HFFc6 (cell line): ENCODE measurements around the gene LRIG2. TPM values are rescaled to one million over a fixed set of nuclear protein-coding genes. Genes with fewer than 3 reads are reported as not detected.

Source experiments
- DNase-seq: peaks from one replicate; pipeline ENCODE4 v3.0.0-alpha.2; 2018
- H3K27ac Mint-ChIP-seq: 2 replicates; pipeline ENCODE4 v1.8.0; 2020; ENCODE audit warnings: mild to moderate bottlenecking, mixed read lengths
- H3K27me3 Mint-ChIP-seq: 2 replicates; pipeline ENCODE4 v1.8.0; 2021; ENCODE audit warnings: mild to moderate bottlenecking, moderate library complexity, mixed read lengths; ENCODE audit not compliant: insufficient read depth
- H3K36me3 Mint-ChIP-seq: 2 replicates; pipeline ENCODE4 v1.8.0; 2021; ENCODE audit warnings: low read depth, mixed read lengths
- H3K4me1 Mint-ChIP-seq: 2 replicates; pipeline ENCODE4 v1.8.0; 2020; ENCODE audit warnings: low read depth, mixed read lengths
- H3K4me3 Mint-ChIP-seq: 2 replicates; pipeline ENCODE4 v1.8.0; 2020; ENCODE audit warnings: mild to moderate bottlenecking, moderate library complexity, mixed read lengths
- H3K9me3 Mint-ChIP-seq: 2 replicates; pipeline ENCODE4 v1.8.0; 2020; ENCODE audit warnings: mild to moderate bottlenecking, mixed read lengths
- total RNA-seq, 6 experiments: library from RNA; stranded (reverse); fragmentation: NEBNext Ultra II Directional; extraction: Animal tissue kit (Norgen Biotek cat#: 25700); gene quantifications; 2 replicates in 1 of 6; 3 replicates in 5 of 6; pipeline ENCODE4 v1.2.3, GENCODE V29; 2021
- TF ChIP-seq, protein P1 (sequence below): fragments of 200-600 bp; sonication (generic); IDR thresholded peaks from 2 replicates; pipeline ENCODE4 v1.5.0; 2021; ENCODE audit warnings: antibody characterized with exemption, mild to moderate bottlenecking

The LRIG2 gene
- total RNA-seq, 6 experiments from 2014 or later = 5.6 to 8.5 (median 7.4) TPM

DNA sequence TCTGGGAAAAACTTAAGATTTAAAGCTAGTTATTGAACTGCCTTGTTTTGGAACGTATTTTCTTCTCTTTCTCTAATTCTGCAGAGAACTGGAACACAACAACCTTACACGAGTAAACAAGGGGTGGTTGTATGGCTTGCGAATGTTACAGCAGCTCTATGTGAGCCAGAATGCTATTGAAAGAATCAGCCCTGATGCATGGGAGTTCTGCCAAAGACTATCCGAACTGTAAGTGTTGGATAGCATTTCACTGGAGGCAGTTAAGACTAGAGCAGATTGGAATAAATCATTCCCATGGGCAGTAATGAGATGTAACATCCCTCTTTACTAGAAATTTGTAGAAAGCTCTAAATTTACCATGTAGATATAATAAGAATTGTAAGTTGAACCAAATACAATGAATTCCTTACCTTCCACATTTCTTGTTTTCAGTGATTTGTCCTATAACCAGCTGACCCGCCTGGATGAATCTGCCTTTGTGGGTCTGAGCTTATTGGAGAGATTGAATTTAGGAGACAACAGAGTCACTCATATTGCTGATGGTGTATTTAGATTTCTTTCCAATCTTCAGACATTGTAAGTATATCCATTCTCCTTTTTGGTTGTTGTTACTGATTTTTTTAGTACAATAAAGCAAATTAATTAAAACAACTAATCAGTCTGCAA lies 22.9 kb downstream of the LRIG2 start:
- Mint-ChIP-seq H3K36me3 (peaks cover 12% of the 10 kb centered on the region), H3K27ac (no peak overlapping the region), H3K27me3 (no peaks in the 10 kb centered on the region)

DNA sequence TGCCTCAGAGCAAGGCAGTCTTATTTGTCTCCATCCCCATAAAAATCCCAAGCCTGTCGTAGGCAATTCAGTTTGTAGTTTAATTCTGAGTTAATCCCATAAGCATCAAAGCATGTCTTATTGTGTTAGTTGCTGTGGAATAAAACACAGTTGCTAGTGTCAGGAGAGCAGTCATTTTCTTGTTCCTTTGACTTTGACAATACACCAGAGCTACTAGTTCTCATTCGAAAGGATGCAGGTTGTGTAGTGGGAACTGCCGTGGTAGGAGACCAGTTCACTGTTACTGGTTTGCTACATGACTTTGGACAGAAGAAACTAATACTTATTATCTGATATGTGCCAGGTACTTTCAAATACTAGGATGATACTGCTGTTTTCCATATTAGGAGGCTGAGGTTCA lies 23.5 kb downstream of the LRIG2 start:
- no peaks in the 10 kb centered on the region for H3K9me3 Mint-ChIP-seq
- peaks cover 23% of the 10 kb centered on the region for H3K4me1 Mint-ChIP-seq
- peaks cover 17% of the 10 kb centered on the region for H3K36me3 Mint-ChIP-seq
- H3K4me3 Mint-ChIP-seq = no peak overlapping the region
- TF ChIP-seq, protein P1, sequence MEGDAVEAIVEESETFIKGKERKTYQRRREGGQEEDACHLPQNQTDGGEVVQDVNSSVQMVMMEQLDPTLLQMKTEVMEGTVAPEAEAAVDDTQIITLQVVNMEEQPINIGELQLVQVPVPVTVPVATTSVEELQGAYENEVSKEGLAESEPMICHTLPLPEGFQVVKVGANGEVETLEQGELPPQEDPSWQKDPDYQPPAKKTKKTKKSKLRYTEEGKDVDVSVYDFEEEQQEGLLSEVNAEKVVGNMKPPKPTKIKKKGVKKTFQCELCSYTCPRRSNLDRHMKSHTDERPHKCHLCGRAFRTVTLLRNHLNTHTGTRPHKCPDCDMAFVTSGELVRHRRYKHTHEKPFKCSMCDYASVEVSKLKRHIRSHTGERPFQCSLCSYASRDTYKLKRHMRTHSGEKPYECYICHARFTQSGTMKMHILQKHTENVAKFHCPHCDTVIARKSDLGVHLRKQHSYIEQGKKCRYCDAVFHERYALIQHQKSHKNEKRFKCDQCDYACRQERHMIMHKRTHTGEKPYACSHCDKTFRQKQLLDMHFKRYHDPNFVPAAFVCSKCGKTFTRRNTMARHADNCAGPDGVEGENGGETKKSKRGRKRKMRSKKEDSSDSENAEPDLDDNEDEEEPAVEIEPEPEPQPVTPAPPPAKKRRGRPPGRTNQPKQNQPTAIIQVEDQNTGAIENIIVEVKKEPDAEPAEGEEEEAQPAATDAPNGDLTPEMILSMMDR = no peak
- no peak for DNase-seq
- no peak overlapping the region for H3K27ac Mint-ChIP-seq
- H3K27me3 Mint-ChIP-seq = no peaks in the 10 kb centered on the region

More for the DNA sequence above, 22.9 kb downstream of the LRIG2 start:
- DNase-seq = no peak
- no peak overlapping the region for H3K4me3 Mint-ChIP-seq
- H3K4me1 Mint-ChIP-seq = peaks cover 17% of the 10 kb centered on the region; the same call in 1 of the 2 replicates
- TF ChIP-seq, protein P1 = no peak
- no peaks in the 10 kb centered on the region for H3K9me3 Mint-ChIP-seq

DNA sequence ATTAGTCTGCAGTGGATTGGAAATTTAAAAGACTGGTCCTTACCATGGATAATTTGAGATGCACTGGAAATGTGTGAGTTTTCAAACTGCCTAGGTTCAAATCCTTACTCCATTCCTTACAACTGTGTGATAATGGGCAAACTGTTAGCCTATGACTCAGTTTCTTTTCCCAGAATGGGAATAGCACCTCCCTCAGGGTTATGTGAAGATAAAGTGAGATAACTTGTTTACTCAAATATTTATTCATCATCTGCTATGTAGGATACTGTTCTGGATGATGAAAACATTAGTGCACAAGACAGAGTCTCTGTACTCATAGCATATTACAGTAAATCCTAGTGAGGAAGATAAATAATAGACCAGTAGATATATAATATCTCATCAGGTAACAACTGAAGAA lies 28.6 kb downstream of the LRIG2 start:
- Mint-ChIP-seq H3K4me3 (no peak overlapping the region), H3K27ac (peak overlapping the region; percentile 46), H3K4me1 (peaks cover 17% of the 10 kb centered on the region), H3K36me3 (peaks cover 24% of the 10 kb centered on the region), H3K9me3 (no peaks in the 10 kb centered on the region), H3K27me3 (peaks cover 4% of the 10 kb centered on the region)
- DNase-seq = peak; percentile 27
- TF ChIP-seq, protein P1 = peak; percentile 11; the same call in 1 of the 2 replicates

DNA sequence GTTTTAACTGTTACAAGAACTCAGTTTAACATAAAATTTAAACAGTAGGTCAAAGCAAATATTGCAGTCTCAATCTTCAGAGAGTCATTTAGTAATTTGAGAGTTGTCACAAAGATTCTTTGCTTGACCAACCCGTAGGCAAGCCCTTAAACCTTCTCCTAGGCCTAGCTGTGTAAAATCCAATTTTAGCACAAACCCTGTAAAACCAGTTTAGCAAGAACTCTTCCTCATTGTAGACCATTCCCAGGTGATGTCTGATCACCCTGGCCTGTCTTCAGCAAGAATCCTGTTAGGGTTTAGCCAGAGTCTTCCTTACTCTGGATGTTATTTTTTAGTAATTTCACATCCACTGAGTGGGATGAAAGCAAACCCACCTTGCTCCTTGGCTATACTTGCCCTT lies 30.1 kb downstream of the LRIG2 start:
- H3K4me1 Mint-ChIP-seq = peaks cover 17% of the 10 kb centered on the region
- TF ChIP-seq, protein P1 = no peak
- no peaks in the 10 kb centered on the region for H3K9me3 Mint-ChIP-seq
- no peak for DNase-seq
- no peak overlapping the region for H3K4me3 Mint-ChIP-seq
- no peak overlapping the region for H3K27ac Mint-ChIP-seq
- H3K27me3 Mint-ChIP-seq = peaks cover 4% of the 10 kb centered on the region
- peaks cover 27% of the 10 kb centered on the region for H3K36me3 Mint-ChIP-seq

DNA sequence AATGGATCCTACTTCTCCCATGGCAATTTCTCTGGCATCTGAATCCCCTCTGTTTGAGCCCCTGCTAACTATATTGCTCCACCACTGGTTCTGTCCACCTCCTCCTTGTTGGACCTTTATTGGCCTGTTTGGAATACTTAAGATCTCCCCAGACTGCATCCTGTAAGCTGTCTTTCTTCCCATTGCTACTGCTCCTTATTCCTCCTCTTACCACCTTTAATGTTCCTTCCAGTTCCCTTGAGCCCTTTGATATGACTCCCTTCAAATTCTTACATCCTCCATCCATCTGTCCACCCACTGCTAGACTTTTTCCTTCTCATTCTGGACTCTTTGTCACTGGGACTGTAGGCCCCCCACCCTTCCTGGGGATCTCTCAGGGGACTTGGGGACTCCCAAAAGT lies 31.0 kb downstream of the LRIG2 start:
- Mint-ChIP-seq H3K4me1 (peaks cover 17% of the 10 kb centered on the region), H3K27me3 (peaks cover 4% of the 10 kb centered on the region), H3K27ac (no peak overlapping the region), H3K36me3 (peaks cover 28% of the 10 kb centered on the region), H3K9me3 (no peaks in the 10 kb centered on the region), H3K4me3 (no peak overlapping the region)
- TF ChIP-seq, protein P1 = no peak
- DNase-seq = no peak
